ENCODE results near the gene RREB1.

Gene RREB1

DNA sequence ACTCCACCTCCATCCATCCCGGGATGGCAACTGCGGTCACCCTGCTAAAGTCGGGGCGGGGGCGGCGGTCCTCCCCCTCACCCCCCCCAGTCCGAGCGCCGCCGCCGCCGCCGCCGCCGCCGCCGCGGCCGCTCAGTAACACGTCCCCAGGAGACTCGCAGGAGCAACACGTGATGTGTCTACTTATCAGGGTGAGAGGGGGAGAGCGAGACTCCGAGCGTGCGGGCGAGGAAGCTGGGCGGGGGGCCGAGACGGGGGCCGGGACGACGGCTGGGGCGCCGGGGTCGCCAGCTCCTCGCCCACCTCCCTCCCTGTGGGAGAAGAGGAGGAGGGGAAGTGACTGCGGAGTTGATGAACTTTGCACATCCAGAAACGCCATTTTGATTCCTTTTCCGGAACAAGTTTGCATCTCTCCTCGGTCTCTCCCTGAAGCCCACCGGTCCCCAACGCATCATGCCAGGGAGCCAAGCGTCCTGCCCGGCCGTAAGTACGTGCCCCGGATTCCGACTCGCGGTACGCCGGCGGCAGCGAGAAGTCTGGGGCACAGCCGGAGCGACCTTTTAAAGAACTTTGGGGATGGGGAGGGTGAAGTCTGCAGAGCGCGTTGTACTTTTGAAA lies at the start of gene RREB1:
Gene RREB1, plus strand, starts transcription at position 384 of the 618 bp plus-strand sequence. CDS start 73,951 bp downstream, outside the sequence.
- peak; percentile 66 for DNase-seq

GRCh38 chr6:7058250-7058923 lies 49.4 kb upstream of the RREB1 start:
- no peak for DNase-seq

DNA sequence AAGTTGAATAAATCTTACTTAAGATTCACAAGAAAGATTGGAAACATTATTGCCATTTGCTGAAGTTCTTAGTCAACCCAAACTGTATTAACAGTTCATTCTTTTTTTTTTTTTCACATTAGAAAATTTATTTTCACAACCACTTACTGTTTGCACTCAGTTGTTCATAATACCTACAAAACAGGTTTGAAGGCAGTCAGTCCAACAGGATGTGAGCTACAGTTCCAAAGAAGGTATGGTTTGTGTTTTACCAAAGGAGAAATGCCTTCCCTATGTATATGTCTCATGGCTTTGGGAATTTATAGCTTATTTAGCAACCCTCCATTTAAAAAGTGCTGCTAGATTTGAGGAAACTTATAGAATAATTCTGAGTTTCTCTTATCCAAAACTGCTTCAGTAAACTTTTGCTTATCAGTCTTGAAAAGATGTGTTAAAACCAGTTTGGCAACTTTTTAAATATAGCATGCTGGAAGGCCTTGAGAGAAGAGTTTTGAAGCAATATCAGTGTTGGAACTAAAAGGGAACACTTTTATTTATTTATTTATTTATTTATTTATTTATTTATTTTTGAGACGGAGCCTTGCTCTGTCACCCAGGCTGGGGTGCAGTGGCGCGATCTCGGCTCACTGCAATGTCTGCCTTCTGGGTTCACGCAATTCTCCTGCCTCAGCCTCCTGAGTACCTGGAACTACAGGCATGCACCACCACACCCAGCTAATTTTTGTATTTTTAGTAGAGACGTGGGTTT lies 46.8 kb upstream of the RREB1 start:
- DNase-seq, result no peak

- no peak for DNase-seq
Measured at GRCh38 chr6:7062451-7063162, 45.2 kb upstream of the RREB1 start.

GRCh38 chr6:7067305-7067704 lies 40.5 kb upstream of the RREB1 start:
- no peak for DNase-seq

DNA sequence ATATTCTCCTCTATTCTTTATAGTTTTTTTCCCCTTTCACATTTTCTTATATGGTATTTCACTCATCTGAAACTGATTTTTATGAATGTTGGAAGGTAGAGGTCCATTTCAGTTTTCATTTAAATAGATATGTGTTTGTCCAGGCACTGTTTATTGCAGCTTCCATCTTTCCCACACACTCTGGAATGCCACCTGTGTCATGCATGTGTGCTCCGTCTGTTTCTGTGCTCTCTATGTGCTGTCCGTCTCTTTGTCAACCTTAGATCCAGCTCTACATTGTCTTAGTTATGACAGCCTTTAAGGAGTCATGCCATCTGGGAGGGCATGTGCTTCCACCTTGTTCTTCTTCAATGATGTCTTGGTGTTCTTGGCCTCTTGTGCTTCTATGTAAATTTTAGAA lies 36.4 kb upstream of the RREB1 start:
- no peak for DNase-seq

GRCh38 chr6:7073082-7073820 lies 34.5 kb upstream of the RREB1 start:
- no peak for DNase-seq

- DNase-seq, result peak; percentile 79
Measured at GRCh38 chr6:7073821-7074525, 33.8 kb upstream of the RREB1 start.

GRCh38 chr6:7074870-7075269 lies 32.9 kb upstream of the RREB1 start:
- no peak for DNase-seq

DNA sequence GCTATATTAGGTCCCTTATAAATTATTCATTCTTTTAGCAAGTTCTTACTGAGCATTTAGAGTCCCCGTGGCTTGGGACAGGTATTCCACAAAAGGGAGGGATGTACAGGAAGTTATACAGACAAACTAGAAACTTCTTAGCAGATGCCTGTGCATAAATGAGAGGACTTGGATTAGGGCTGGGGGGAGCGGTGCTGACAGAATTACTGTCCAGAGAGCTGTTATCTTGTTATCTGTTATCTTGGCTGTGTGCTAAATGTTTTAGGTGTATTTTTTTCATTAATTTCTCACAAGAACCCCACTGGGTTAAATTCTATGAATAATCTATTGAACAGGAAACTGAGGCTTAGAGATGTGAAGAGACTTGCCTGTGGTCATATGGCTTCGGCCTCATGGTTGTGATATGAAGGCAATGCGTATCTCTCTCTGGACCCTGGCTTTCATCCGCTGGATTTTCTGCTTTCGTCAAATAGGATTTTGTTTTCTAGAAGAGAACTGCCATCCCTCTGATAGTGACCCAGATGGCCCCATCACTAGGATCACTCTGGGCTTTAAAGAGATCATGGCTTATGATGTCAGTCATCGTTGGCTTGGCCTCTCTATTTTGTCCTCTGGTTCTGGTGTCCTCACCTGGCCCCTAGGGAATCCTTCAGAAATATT lies 32.3 kb upstream of the RREB1 start:
- no peak for DNase-seq

DNA sequence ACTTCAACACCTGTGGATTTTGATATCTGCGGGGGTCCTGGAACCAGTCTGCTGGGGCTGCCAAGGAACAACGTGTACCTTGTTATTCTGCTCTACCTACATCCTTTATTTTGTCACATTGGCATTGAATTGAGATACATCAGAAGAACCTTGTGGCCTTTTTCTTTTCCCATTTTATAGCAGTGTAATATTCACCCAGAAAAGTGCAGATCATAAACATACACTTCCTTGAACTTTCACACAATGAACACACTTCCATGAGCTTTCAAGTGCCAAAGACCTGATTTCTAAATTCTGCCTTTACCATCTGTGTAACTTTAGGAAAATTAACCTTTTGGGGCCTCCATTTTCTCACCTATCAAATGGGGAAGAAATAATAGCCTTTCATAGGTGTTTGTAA lies 29.9 kb upstream of the RREB1 start:
- DNase-seq, result no peak

DNA sequence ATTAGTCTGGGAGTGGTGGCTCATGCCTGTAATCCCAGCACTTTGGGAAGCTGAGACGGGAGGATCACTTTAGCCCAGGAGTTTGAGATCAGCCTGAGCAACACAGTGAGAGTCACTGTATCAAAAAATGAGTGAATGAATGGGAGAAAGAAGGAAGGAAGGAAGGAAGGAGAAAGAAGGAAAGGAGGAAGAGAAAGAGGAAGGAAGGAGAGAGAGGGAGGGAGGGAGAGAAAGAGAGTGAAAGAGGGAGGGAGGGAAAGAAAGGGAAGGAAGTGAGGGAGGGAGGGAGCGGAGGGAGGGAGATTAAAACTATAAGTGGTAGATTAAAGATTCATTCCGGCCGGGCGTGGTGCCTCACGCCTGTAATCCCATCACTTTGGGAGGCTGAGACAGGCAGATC lies 28.9 kb upstream of the RREB1 start:
- no peak for DNase-seq

- DNase-seq, result no peak
Measured at GRCh38 chr6:7080311-7080710, 27.4 kb upstream of the RREB1 start.

DNA sequence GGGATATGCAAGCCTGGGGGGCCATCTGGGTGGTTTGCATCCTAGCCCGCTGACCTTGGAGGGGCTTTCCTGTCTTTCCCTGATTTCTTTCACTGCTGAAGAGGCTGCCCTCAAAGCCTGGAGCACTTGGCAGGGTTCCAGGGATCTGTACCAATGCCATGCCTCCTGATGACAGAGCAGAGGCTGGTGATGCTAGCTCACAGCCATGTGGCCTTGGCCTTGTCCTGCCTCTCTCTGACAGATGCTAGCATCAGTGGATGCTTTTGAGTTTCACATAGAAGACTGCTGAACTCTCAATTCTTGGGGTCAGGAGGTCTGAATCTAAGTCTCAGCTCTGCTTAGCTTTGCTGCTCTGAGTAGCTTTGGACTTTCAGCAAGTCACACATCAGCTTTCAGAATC lies 21.9 kb upstream of the RREB1 start:
- DNase-seq, result peak; percentile 10

- DNase-seq, result peak; percentile 43
Measured at GRCh38 chr6:7086488-7086887, 21.3 kb upstream of the RREB1 start.

DNA sequence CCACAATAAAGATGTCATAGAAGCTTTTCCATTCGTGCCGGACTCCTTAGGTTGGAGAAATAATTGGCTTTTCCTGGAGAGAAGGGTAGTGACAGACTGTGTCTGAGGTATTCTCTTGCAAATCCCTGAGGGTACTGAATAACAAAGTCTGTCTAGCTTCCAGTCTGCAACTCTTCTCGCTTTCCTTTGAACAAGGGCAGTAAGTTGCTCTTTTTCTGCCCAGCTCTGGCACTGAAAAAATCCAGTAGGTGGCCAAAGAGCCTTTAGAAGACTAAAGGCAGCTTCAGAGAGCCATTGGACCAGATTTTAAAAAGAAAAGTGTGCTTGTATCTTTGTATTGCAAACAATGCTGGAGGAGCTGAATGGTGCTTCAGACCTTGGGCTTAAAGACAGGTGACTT lies 20.7 kb upstream of the RREB1 start:
- DNase-seq, result no peak

DNA sequence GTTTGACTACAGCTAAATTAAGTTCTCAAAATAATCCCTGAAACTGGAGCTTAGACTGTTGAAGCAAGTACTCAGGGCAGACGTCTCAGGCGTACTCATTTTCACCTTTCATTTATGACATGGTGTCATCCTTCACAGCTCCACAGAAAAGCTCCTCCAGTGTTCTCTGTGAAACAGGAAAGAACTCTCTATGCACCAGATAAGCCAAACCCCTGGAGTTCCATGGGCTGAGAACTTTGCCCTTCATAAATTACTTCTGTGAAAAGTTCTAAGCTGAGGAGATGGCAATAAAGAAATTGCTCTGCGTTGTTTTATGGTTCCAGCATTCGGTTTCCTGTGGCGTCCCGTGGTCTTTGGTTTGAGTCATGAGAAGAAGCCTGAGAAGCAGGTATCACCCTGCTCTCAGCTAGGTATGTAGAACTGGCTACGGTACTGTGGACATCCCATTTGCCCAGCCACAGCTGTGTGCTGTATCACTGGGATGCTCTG lies 20.2 kb upstream of the RREB1 start:
- DNase-seq, result peak; percentile 38

DNA sequence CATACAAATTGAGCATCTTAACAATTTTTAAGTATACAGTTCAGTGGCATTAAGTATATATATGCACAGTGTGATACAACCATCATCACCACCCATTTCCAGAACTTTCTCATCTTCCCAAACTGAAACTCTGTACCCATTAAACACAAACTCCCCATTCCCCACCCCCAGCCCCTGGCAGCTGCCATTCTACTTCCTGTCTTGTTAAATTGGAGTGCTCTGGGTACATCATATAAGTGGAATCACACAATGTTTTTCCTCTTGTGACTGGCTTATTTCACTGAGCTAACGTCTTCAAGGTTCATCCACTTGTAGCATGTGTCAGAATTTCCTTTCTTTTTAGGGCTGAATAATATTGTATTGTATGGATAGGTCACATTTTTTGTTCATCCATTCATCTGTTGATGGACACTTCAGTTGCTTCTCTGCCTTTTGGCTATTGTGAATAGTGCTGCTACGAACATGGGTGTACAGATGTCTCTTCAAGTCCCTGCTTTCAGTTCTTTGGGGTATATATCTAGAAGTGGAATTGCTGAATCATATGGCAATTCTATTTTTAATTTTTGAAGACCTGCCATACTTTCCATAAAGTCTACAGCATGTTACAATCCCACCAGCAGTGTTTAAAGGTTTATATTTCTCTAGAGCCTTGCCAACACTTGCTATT lies 19.6 kb upstream of the RREB1 start:
- DNase-seq, result no peak

DNA sequence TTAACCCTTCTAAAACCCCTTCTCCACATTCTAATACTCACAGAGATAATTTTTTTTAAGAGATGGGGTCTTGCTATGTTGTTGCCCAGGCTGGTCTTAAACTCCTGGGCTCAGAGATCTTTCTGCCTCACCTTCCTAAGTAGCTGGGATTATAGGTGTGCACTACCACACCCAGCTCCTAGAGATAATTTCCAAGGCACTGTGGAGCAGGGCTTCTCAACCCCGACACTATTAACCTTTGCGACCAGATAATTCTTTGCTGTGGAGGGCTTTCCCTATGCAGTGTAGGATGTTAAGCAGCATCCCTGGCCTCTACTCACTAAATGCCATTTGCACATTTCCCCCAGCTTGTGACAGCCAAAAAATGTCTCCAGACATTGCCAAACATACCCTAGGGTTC lies 8.8 kb upstream of the RREB1 start:
- DNase-seq, result no peak

- no peak for DNase-seq
Measured at GRCh38 chr6:7100072-7100752, 7.5 kb upstream of the RREB1 start.

All from activated naive CD4-positive, alpha-beta T cell treated with Interleukin-2 at 50 U/mL for 16 hours (primary cell).